Neural progenitor cell (in vitro differentiated cells): ENCODE results near the gene FUT3.

Experiments used
- CTCF ChIP-seq: fragments of 200-600 bp; sonication (generic); IDR thresholded peaks from 2 replicates; pipeline ENCODE4 v1.5.1; 2017; ENCODE audit warnings: antibody characterized with exemption, mild to moderate bottlenecking
- EZH2 ChIP-seq: fragments of 200-600 bp; sonication (generic); IDR thresholded peaks from 2 replicates; pipeline ENCODE4 v1.6.1; 2017; ENCODE audit warnings: antibody characterized with exemption, mild to moderate bottlenecking, moderate library complexity

GRCh38 chr19:5814852-5815246 lies 36.4 kb downstream of the FUT3 start:
- TF ChIP-seq CTCF (no peak), EZH2 (no peak)
